ENCODE measurements around the gene ASIC2. TPM values are rescaled to one million over a fixed set of nuclear protein-coding genes. Genes with fewer than 3 reads are reported as not detected.

Gene ASIC2
- total RNA-seq, 1 experiment from 2014 or later, result 0.74 TPM

GRCh38 chr17:33310296-33310695 is 17.2 kb upstream of the ASIC2 start:
- H2BK20ac ChIP-seq (ENCODE audit: low read depth, low read length, poor library complexity, severe bottlenecking), result no peak overlapping the region
- H3K79me2 ChIP-seq (ENCODE audit: insufficient read depth, low read length), result no peaks in the 10 kb centered on the region
- H2BK15ac ChIP-seq (ENCODE audit: low read depth, low read length), result no peak overlapping the region
- H3K4me1 ChIP-seq (ENCODE audit: insufficient read depth, low read length), result no peaks in the 10 kb centered on the region
- WGBS (ENCODE audit: extremely low coverage, insufficient read length, low lambda C conversion rate), result no CpG with 5 or more reads among the region's 2 CpGs
- no peak overlapping the region for H2BK120ac ChIP-seq (ENCODE audit: low read depth, low read length, poor library complexity, severe bottlenecking)
- H2BK5ac ChIP-seq (ENCODE audit: insufficient read length, low read length), result no peak overlapping the region
- H2AK5ac ChIP-seq (ENCODE audit: insufficient read length, low read length), result no peak overlapping the region
- no peak for DNase-seq
- H3K23me2 ChIP-seq (ENCODE audit: insufficient read length, low read depth, low read length, poor library complexity, severe bottlenecking), result no peaks in the 10 kb centered on the region
- no peak overlapping the region for H4K5ac ChIP-seq (ENCODE audit: insufficient read length, low read depth, low read length)
- no peak overlapping the region for H3K23ac ChIP-seq (ENCODE audit: insufficient read length, low read depth, low read length)
- no peak overlapping the region for H4K8ac ChIP-seq (replicated peaks; ENCODE audit: insufficient read length, low read depth, low read length)
- H3K14ac ChIP-seq (ENCODE audit: insufficient read depth, low read length), result no peak overlapping the region
- H3K9me3 Mint-ChIP-seq, result no peaks in the 10 kb centered on the region
- H3K56ac ChIP-seq (ENCODE audit: insufficient read length, low read depth, low read length), result no peak overlapping the region
- no peak overlapping the region for H3K18ac ChIP-seq (ENCODE audit: insufficient read length, low read depth, low read length)
- H3K9me3 ChIP-seq (ENCODE audit: control insufficient read depth, low read depth, low read length), result no peaks in the 10 kb centered on the region
- no peaks in the 10 kb centered on the region for H3K27me3 ChIP-seq (ENCODE audit: insufficient read depth, low read length)
- H3K9ac ChIP-seq (ENCODE audit: extremely low read depth, insufficient read length, low read length), result no peak overlapping the region
- TF ChIP-seq, protein P1, sequence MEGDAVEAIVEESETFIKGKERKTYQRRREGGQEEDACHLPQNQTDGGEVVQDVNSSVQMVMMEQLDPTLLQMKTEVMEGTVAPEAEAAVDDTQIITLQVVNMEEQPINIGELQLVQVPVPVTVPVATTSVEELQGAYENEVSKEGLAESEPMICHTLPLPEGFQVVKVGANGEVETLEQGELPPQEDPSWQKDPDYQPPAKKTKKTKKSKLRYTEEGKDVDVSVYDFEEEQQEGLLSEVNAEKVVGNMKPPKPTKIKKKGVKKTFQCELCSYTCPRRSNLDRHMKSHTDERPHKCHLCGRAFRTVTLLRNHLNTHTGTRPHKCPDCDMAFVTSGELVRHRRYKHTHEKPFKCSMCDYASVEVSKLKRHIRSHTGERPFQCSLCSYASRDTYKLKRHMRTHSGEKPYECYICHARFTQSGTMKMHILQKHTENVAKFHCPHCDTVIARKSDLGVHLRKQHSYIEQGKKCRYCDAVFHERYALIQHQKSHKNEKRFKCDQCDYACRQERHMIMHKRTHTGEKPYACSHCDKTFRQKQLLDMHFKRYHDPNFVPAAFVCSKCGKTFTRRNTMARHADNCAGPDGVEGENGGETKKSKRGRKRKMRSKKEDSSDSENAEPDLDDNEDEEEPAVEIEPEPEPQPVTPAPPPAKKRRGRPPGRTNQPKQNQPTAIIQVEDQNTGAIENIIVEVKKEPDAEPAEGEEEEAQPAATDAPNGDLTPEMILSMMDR (conservative IDR thresholded peaks at IDR 0.05), result no peak
- peaks cover 57% of the 10 kb centered on the region for H3K27me3 Mint-ChIP-seq (ENCODE audit: low read depth)
- H3K4me3 Mint-ChIP-seq, result no peak overlapping the region
- no peaks in the 10 kb centered on the region for H4K20me1 ChIP-seq (ENCODE audit: control insufficient read depth, insufficient read depth, insufficient read length)
- no peak overlapping the region for H2BK12ac ChIP-seq (ENCODE audit: insufficient read length, low read depth, low read length)
- H3K79me1 ChIP-seq (ENCODE audit: insufficient read depth, low read depth, low read length, poor library complexity, severe bottlenecking), result no peaks in the 10 kb centered on the region
- no peak overlapping the region for H3K27ac Mint-ChIP-seq
- no peak overlapping the region for H4K91ac ChIP-seq (ENCODE audit: insufficient read length, low read depth, low read length)
- no peak overlapping the region for H3K4me2 ChIP-seq (ENCODE audit: insufficient read depth, insufficient read length, low read length)
- no peaks in the 10 kb centered on the region for H3K36me3 Mint-ChIP-seq (ENCODE audit: insufficient read depth in 1 of 3, low read depth in 3 of 3)
- no peaks in the 10 kb centered on the region for H3K4me1 Mint-ChIP-seq
- no peak overlapping the region for H3K4ac ChIP-seq (ENCODE audit: low read depth, low read length)
- H3K27ac ChIP-seq (ENCODE audit: insufficient read length, low read depth, low read length), result no peak overlapping the region
- H2AFZ ChIP-seq (ENCODE audit: low read length), result no peak overlapping the region
- H3T11ph ChIP-seq (ENCODE audit: low read length), result no peak overlapping the region

Data from H9 (cell line).